ENCODE data around the gene ITGAD. TPM values are rescaled to one million over a fixed set of nuclear protein-coding genes. Genes with fewer than 3 reads are reported as not detected.

Gene ITGAD
- total RNA-seq, 1 experiment from 2014 or later = not detected

- POLR2A ChIA-PET = no interaction called here
- no peak for ATAC-seq
- no peaks in the 10 kb centered on the region for H3K9me3 Mint-ChIP-seq
- no peak for DNase-seq (ENCODE audit: low spot score)
- H3K36me3 Mint-ChIP-seq = no peaks in the 10 kb centered on the region
- no peak overlapping the region for H3K4me3 Mint-ChIP-seq
- TF ChIP-seq PREB (CRISPR knock-in tag; IDR thresholded peaks at IDR 0.05; ENCODE audit: borderline replicate concordance) = no peak
- TF ChIP-seq FOXJ3 (CRISPR knock-in tag; IDR thresholded peaks at IDR 0.05; ENCODE audit: borderline replicate concordance) = no peak
- no peak for TF ChIP-seq NR2C2 (CRISPR knock-in tag; IDR thresholded peaks at IDR 0.05)
- no peak for TF ChIP-seq USF2 (CRISPR knock-in tag; IDR thresholded peaks at IDR 0.05)
- TF ChIP-seq TEAD1 (CRISPR knock-in tag; IDR thresholded peaks at IDR 0.05) = no peak
- H3K4me1 Mint-ChIP-seq = no peaks in the 10 kb centered on the region
- no peaks in the 10 kb centered on the region for H3K27me3 Mint-ChIP-seq (ENCODE audit: low read depth)
- CTCF ChIA-PET = interaction anchor here (1.2 kb wide), 1 partner anchor 456 kb away, joined by 3 read pairs; no protein-coding TSS in a partner anchor
- H3K27ac Mint-ChIP-seq = no peak overlapping the region
Measured at GRCh38 chr16:31410082-31410481, 16.9 kb downstream of the ITGAD start.

GRCh38 chr16:31411024-31411844 is 18.1 kb downstream of the ITGAD start:
- ChIA-PET POLR2A (interaction anchor here (1.1 kb wide), 1 partner anchor 39 kb away, joined by 5 read pairs; no protein-coding TSS in a partner anchor), CTCF (no interaction called here)
- Mint-ChIP-seq H3K27me3 (ENCODE audit: low read depth) (peaks cover 4% of the 10 kb centered on the region; the same call in 1 of the 2 replicates), H3K36me3 (no peaks in the 10 kb centered on the region), H3K27ac (no peak overlapping the region), H3K9me3 (no peaks in the 10 kb centered on the region), H3K4me1 (no peaks in the 10 kb centered on the region), H3K4me3 (no peak overlapping the region)
- DNase-seq (ENCODE audit: low spot score) = no peak
- ATAC-seq = no peak
- TF ChIP-seq ZBTB21 (CRISPR knock-in tag; IDR thresholded peaks at IDR 0.05; ENCODE audit: borderline replicate concordance) (no peak), ZNF219 (CRISPR knock-in tag; IDR thresholded peaks at IDR 0.05; ENCODE audit: borderline replicate concordance) (no peak)

GRCh38 chr16:31412750-31413149 is 19.6 kb downstream of the ITGAD start:
- Mint-ChIP-seq H3K27me3 (ENCODE audit: low read depth) (peaks cover 4% of the 10 kb centered on the region; the same call in 1 of the 2 replicates), H3K4me3 (no peak overlapping the region), H3K9me3 (no peaks in the 10 kb centered on the region), H3K4me1 (no peaks in the 10 kb centered on the region), H3K27ac (no peak overlapping the region), H3K36me3 (no peaks in the 10 kb centered on the region)
- ChIA-PET CTCF (interaction anchor here (0.6 kb wide), 1 partner anchor 190 kb away, joined by 3 read pairs; no protein-coding TSS in a partner anchor), POLR2A (no interaction called here)
- DNase-seq (ENCODE audit: low spot score) (no peak), ATAC-seq (no peak)
- TF ChIP-seq CDX4 (CRISPR knock-in tag; IDR thresholded peaks at IDR 0.05; ENCODE audit: borderline replicate concordance) (no peak), ZNF512 (CRISPR knock-in tag; IDR thresholded peaks at IDR 0.05; ENCODE audit: borderline replicate concordance) (no peak), NR1H2 (CRISPR knock-in tag; IDR thresholded peaks at IDR 0.05) (no peak), ATF3 (CRISPR knock-in tag; conservative IDR thresholded peaks at IDR 0.05) (no peak), CTCF (IDR thresholded peaks at IDR 0.05) (no peak), ZNF425 (CRISPR knock-in tag; conservative IDR thresholded peaks at IDR 0.05) (no peak), E2F5 (CRISPR knock-in tag; IDR thresholded peaks at IDR 0.05) (no peak), ZNF416 (CRISPR knock-in tag; IDR thresholded peaks at IDR 0.05) (no peak), EMX1 (CRISPR knock-in tag; IDR thresholded peaks at IDR 0.05) (no peak), ZNF281 (CRISPR knock-in tag; IDR thresholded peaks at IDR 0.05) (no peak)
